Ishikawa (cell line): ENCODE data around the gene NOS3.

Experiments
- CEBPB ChIP-seq: IDR thresholded peaks from 2 replicates; pipeline ENCODE4 v1.6.1; 2012
- RAD21 ChIP-seq: IDR thresholded peaks from 2 replicates; pipeline ENCODE4 v1.6.1; 2012; ENCODE audit warnings: low read depth

DNA sequence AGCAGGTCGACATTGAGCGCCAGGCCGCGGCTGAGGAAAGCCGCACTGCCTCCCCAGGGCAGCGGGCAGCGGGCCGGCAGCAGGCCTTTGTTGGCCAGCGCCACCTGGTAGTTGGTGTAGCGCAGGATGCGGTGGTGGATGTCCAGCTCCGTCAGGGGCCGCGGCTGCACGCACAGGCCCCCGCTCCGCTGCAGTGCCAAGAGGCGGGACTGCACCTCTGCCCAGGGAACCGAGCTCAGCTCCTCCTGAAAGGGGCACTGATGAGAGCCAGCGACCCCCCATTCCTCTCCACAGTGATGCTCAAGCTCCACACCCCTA is 28.3 kb downstream of the NOS3 start:
- TF ChIP-seq RAD21 (no peak), CEBPB (no peak)
